IMR-90 (cell line): ENCODE measurements around the gene OAS3. TPM values are rescaled to one million over a fixed set of nuclear protein-coding genes. Genes with fewer than 3 reads are reported as not detected.

ENCODE experiments used
- ATAC-seq: fragments of 200-7000 bp; cut with Tn5 transposase; 2 replicates; pipeline ENCODE4 v1.9.1; 2020; ENCODE audit warnings: low read depth, mild to moderate bottlenecking, moderate library complexity
- BruUV-seq: library from RNA; stranded (reverse); fragments of 400-500 nt; replicated peaks from 2 replicates; lab custom pipeline; 2021; lab: Mats Ljungman, UMichigan
- CTCF ChIA-PET: fragments of 300-600 bp; formaldehyde crosslinking; extraction: SDS; loops from one replicate; lab custom pipeline; 2021; ENCODE audit warnings: antibody characterized with exemption; lab: Yijun Ruan, JAX
- POLR2A ChIA-PET: fragments of 300-600 bp; sonication (Branson Sonifier 250); formaldehyde crosslinking; loops from one replicate; lab custom pipeline; 2022; ENCODE audit warnings: antibody characterized with exemption; ENCODE audit not compliant: unreplicated experiment; lab: Charles Lee
- DNase-seq: peaks from one replicate; pipeline ENCODE4 v3.0.0; 2013
- H2AFZ ChIP-seq: replicated peaks from 2 replicates; pipeline ENCODE3; 2013; ENCODE audit warnings: low read length, mild to moderate bottlenecking; ENCODE audit not compliant: poor library complexity
- H2AK5ac ChIP-seq: 2 replicates; pipeline ENCODE4 v1.6.1; 2013; ENCODE audit warnings: low read depth, low read length, inconsistent platforms
- H2AK9ac ChIP-seq: replicated peaks from 2 replicates; pipeline ENCODE3; 2013; ENCODE audit warnings: mild to moderate bottlenecking, low read depth, low read length, moderate library complexity; ENCODE audit not compliant: poor library complexity
- H2BK120ac ChIP-seq: 2 replicates; pipeline ENCODE4 v1.6.1; 2013; ENCODE audit warnings: low read depth, low read length, inconsistent platforms
- H2BK15ac ChIP-seq: 3 replicates; pipeline ENCODE4 v1.6.1; 2013; ENCODE audit warnings: low read depth, low read length, inconsistent platforms
- H2BK20ac ChIP-seq: 2 replicates; pipeline ENCODE4 v1.6.1; 2013; ENCODE audit warnings: low read depth, mild to moderate bottlenecking, inconsistent platforms, low read length, moderate library complexity
- H2BK5ac ChIP-seq: 2 replicates; pipeline ENCODE4 v1.6.1; 2013; ENCODE audit warnings: mild to moderate bottlenecking, low read depth, low read length, inconsistent platforms; ENCODE audit not compliant: poor library complexity, severe bottlenecking
- H3K14ac ChIP-seq: replicated peaks from 2 replicates; pipeline ENCODE4 v1.6.1; 2013; ENCODE audit warnings: low read depth, low read length, inconsistent platforms
- H3K18ac ChIP-seq: 2 replicates; pipeline ENCODE4 v1.6.1; 2013; ENCODE audit warnings: low read depth, low read length, control low read depth
- H3K23ac ChIP-seq: 2 replicates; pipeline ENCODE4 v1.6.1; 2013; ENCODE audit warnings: low read depth, low read length, inconsistent platforms
- H3K27ac ChIP-seq: 2 replicates; pipeline ENCODE4 v1.5.1; 2013; ENCODE audit warnings: mild to moderate bottlenecking, control low read depth, low read length; ENCODE audit not compliant: insufficient read depth
- H3K27me3 ChIP-seq: 2 replicates; pipeline ENCODE4 v1.6.1; 2013; ENCODE audit warnings: low read length; ENCODE audit not compliant: control insufficient read depth, insufficient read depth
- H3K36me3 ChIP-seq: 2 replicates; pipeline ENCODE4 v1.6.1; 2013; ENCODE audit warnings: low read length, mixed read lengths; ENCODE audit not compliant: control insufficient read depth, insufficient read depth
- H3K4ac ChIP-seq: 2 replicates; pipeline ENCODE4 v1.6.1; 2013; ENCODE audit warnings: low read depth, low read length, inconsistent platforms
- H3K4me1 ChIP-seq: 2 replicates; pipeline ENCODE4 v1.6.1; 2013; ENCODE audit warnings: low read length, mixed read lengths; ENCODE audit not compliant: control insufficient read depth, insufficient read depth
- H3K4me2 ChIP-seq: 2 replicates; pipeline ENCODE4 v1.6.1; 2013; ENCODE audit warnings: low read depth, mild to moderate bottlenecking, control low read depth, low read length, moderate library complexity
- H3K4me3 ChIP-seq: 2 replicates; pipeline ENCODE4 v1.5.1; 2013; ENCODE audit warnings: low read depth, mild to moderate bottlenecking, control low read depth, low read length, moderate library complexity; ENCODE audit not compliant: insufficient read depth
- H3K56ac ChIP-seq: 2 replicates; pipeline ENCODE4 v1.6.1; 2013; ENCODE audit warnings: low read length, inconsistent platforms; ENCODE audit not compliant: insufficient read depth; ENCODE audit errors: extremely low read depth
- H3K79me1 ChIP-seq, 2 experiments: 2 replicates each; pipeline ENCODE4 v1.6.1; 2013; ENCODE audit warnings: low read length in 2 of 2, inconsistent platforms in 1 of 2, low read depth in 1 of 2
- H3K9ac ChIP-seq: 2 replicates; pipeline ENCODE4 v1.6.1; 2013; ENCODE audit warnings: low read depth, low read length, control low read depth
- H3K9me1 ChIP-seq: 2 replicates; pipeline ENCODE4 v1.6.1; 2013; ENCODE audit warnings: low read length, inconsistent platforms; ENCODE audit not compliant: insufficient read depth
- H3K9me3 ChIP-seq: 2 replicates; pipeline ENCODE4 v1.6.1; 2013; ENCODE audit warnings: low read length; ENCODE audit not compliant: control insufficient read depth, insufficient read depth
- H4K20me1 ChIP-seq: 2 replicates; pipeline ENCODE4 v1.6.1; 2013; ENCODE audit warnings: low read length, inconsistent platforms; ENCODE audit not compliant: insufficient read depth
- H4K5ac ChIP-seq: 2 replicates; pipeline ENCODE4 v1.6.1; 2013; ENCODE audit warnings: mild to moderate bottlenecking, low read depth, low read length, control low read depth
- H4K8ac ChIP-seq, 2 experiments: 2 replicates each; pipeline ENCODE4 v1.6.1; 2013; ENCODE audit warnings: low read depth in 2 of 2, low read length in 2 of 2, control low read depth in 1 of 2, inconsistent platforms in 1 of 2
- H4K91ac ChIP-seq: 2 replicates; pipeline ENCODE4 v1.6.1; 2013; ENCODE audit warnings: low read depth, low read length, inconsistent platforms; ENCODE audit not compliant: insufficient read depth
- CEBPB ChIP-seq: IDR thresholded peaks from 2 replicates; pipeline ENCODE4 v1.6.1; 2012; ENCODE audit warnings: low read depth, low read length, improper control_type of control experiment
- CHD1 ChIP-seq: IDR thresholded peaks from 2 replicates; pipeline ENCODE4 v1.6.1; 2012; ENCODE audit warnings: low read depth, low read length, improper control_type of control experiment
- FOS ChIP-seq: fragments of 150-350 bp; IDR thresholded peaks from 2 replicates; pipeline ENCODE4 v1.6.1; 2016; ENCODE audit warnings: low read depth, low read length
- MAFK ChIP-seq: IDR thresholded peaks from 2 replicates; pipeline ENCODE4 v1.6.1; 2012; ENCODE audit warnings: low read depth, low read length, improper control_type of control experiment
- MAZ ChIP-seq: IDR thresholded peaks from 2 replicates; pipeline ENCODE4 v1.6.1; 2012; ENCODE audit warnings: low read depth, mild to moderate bottlenecking, low read length, improper control_type of control experiment, moderate library complexity, borderline replicate concordance
- NFE2L2 ChIP-seq: fragments of 150-350 bp; IDR thresholded peaks from 2 replicates; pipeline ENCODE4 v1.6.1; 2016; ENCODE audit warnings: low read depth, mild to moderate bottlenecking, low read length
- POLR2A ChIP-seq: IDR thresholded peaks from 2 replicates; pipeline ENCODE4 v1.6.1; 2012; ENCODE audit warnings: mild to moderate bottlenecking, low read depth, low read length
- RCOR1 ChIP-seq: IDR thresholded peaks from 2 replicates; pipeline ENCODE4 v1.6.1; 2012; ENCODE audit warnings: mild to moderate bottlenecking, low read length, improper control_type of control experiment; ENCODE audit not compliant: insufficient replicate concordance
- SMC3 ChIP-seq: fragments of 150-350 bp; IDR thresholded peaks from 2 replicates; pipeline ENCODE4 v1.6.1; 2016; ENCODE audit warnings: low read depth, mild to moderate bottlenecking, antibody characterized with exemption, low read length, moderate library complexity
- WGBS, 2 experiments: methylation state at CpG; one replicate each; pipeline versions ENCODE4 v1.1.5 to v1.1.7; 2013; ENCODE audit warnings: missing lambda C conversion rate in 2 of 2; ENCODE audit not compliant: insufficient read length in 1 of 2; ENCODE audit errors: extremely low coverage in 2 of 2; 5-methylcytosine and 5-hydroxymethylcytosine counted together
- dilution Hi-C: fragments of 300-500 bp; cut with HindIII; formaldehyde crosslinking; loops from one replicate; pipeline ENCODE4 v1.14.3; 2018; ENCODE audit warnings: low sequenced_read_pairs; ENCODE audit not compliant: unreplicated experiment
- in situ Hi-C: fragments of 300-500 bp; cut with MboI; formaldehyde crosslinking; loops from 3 replicates; pipeline ENCODE4 v1.14.3; 2019; ENCODE audit warnings: low sequenced_read_pairs, inconsistent platforms, mixed read lengths
- intact Hi-C: fragments of 100-400 bp; cut with micrococcal nuclease; formaldehyde crosslinking; loops from 2 replicates; pipeline ENCODE4 v1.10.0; 2022
- polyA plus RNA-seq, 3 experiments: library from polyadenylated mRNA; depleted of rRNA; stranded (reverse); fragments of >200 nt; gene quantifications; 2 replicates each; pipeline ENCODE4 v1.2.3, GENCODE V29; 2012; ENCODE audit warnings: low replicate concordance in 1 of 3
- total RNA-seq: library from RNA; depleted of rRNA; stranded (reverse); fragments of >200 nt; gene quantifications from 2 replicates; pipeline ENCODE4 v1.2.3, GENCODE V29; 2012
- TF ChIP-seq, protein P1 (sequence below): fragments of 150-350 bp; IDR thresholded peaks from 2 replicates; pipeline ENCODE4 v1.6.1; 2017; ENCODE audit warnings: mild to moderate bottlenecking, antibody characterized with exemption, low read length, low read depth
- TF ChIP-seq, protein P2 (sequence below): fragments of 150-350 bp; IDR thresholded peaks from 2 replicates; pipeline ENCODE4 v1.6.1; 2016; ENCODE audit warnings: low read depth, mild to moderate bottlenecking, low read length, moderate library complexity, borderline replicate concordance
- TF ChIP-seq, protein P3 (sequence below): conservative IDR thresholded peaks from 2 replicates; pipeline ENCODE4 v1.5.1; 2012; ENCODE audit warnings: mild to moderate bottlenecking, low read depth, low read length, improper control_type of control experiment

OAS3 gene
- total and polyA plus RNA-seq, 2 of the 4 experiments (the other 2 are of a cell fraction), result 4.1 to 7.8 TPM

DNA sequence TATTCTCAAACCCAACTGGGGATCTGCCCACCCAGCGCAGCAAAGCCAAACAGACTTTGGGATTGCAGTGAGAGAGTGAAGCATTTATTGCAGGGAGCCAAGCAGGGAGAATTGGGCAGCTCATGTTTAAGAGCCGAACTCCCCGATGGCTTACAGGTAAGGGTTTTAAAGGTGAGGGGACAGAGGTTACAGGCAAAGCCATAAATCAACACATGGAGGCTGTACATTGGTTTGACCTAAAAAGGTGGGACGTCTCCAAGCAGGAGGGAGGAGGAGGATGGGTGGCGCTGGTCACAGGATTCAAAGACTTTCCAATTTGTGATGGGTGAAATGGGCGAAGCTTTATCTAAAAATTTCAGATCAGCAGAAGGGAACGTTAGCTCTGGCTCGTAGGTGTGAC lies 58.2 kb downstream of the OAS3 start:
- H4K8ac ChIP-seq, result no peak overlapping the region
- no peak overlapping the region for H2AK5ac ChIP-seq
- H4K20me1 ChIP-seq, result no peaks in the 10 kb centered on the region
- no peaks in the 10 kb centered on the region for H3K9me3 ChIP-seq
- no peak overlapping the region for H3K14ac ChIP-seq
- TF ChIP-seq, protein P1, sequence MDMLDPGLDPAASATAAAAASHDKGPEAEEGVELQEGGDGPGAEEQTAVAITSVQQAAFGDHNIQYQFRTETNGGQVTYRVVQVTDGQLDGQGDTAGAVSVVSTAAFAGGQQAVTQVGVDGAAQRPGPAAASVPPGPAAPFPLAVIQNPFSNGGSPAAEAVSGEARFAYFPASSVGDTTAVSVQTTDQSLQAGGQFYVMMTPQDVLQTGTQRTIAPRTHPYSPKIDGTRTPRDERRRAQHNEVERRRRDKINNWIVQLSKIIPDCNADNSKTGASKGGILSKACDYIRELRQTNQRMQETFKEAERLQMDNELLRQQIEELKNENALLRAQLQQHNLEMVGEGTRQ, result no peak
- TF ChIP-seq, protein P2, sequence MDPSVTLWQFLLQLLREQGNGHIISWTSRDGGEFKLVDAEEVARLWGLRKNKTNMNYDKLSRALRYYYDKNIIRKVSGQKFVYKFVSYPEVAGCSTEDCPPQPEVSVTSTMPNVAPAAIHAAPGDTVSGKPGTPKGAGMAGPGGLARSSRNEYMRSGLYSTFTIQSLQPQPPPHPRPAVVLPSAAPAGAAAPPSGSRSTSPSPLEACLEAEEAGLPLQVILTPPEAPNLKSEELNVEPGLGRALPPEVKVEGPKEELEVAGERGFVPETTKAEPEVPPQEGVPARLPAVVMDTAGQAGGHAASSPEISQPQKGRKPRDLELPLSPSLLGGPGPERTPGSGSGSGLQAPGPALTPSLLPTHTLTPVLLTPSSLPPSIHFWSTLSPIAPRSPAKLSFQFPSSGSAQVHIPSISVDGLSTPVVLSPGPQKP, result no peak
- TF ChIP-seq, protein P3, sequence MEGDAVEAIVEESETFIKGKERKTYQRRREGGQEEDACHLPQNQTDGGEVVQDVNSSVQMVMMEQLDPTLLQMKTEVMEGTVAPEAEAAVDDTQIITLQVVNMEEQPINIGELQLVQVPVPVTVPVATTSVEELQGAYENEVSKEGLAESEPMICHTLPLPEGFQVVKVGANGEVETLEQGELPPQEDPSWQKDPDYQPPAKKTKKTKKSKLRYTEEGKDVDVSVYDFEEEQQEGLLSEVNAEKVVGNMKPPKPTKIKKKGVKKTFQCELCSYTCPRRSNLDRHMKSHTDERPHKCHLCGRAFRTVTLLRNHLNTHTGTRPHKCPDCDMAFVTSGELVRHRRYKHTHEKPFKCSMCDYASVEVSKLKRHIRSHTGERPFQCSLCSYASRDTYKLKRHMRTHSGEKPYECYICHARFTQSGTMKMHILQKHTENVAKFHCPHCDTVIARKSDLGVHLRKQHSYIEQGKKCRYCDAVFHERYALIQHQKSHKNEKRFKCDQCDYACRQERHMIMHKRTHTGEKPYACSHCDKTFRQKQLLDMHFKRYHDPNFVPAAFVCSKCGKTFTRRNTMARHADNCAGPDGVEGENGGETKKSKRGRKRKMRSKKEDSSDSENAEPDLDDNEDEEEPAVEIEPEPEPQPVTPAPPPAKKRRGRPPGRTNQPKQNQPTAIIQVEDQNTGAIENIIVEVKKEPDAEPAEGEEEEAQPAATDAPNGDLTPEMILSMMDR, result no peak
- TF ChIP-seq NFE2L2, result no peak
- TF ChIP-seq FOS, result no peak
- TF ChIP-seq RCOR1, result no peak
- no peak for TF ChIP-seq MAZ
- no peak for TF ChIP-seq POLR2A
- no peak for TF ChIP-seq CHD1
- TF ChIP-seq MAFK, result no peak
- no peak for TF ChIP-seq CEBPB
- no peak for TF ChIP-seq SMC3
- no peak overlapping the region for H2BK5ac ChIP-seq
- H2AFZ ChIP-seq, result no peak overlapping the region
- H4K5ac ChIP-seq, result no peak overlapping the region
- H2BK20ac ChIP-seq, result no peak overlapping the region
- no peak overlapping the region for H3K4me3 ChIP-seq
- H3K23ac ChIP-seq, result no peak overlapping the region
- H3K4me2 ChIP-seq, result no peak overlapping the region
- no peak overlapping the region for H2BK15ac ChIP-seq
- no peak overlapping the region for H2BK120ac ChIP-seq
- dilution Hi-C loops, result no loop called here
- ATAC-seq, result no peak
- H3K27ac ChIP-seq, result no peak overlapping the region
- H3K79me1 ChIP-seq, result no peaks in the 10 kb centered on the region
- ChIA-PET CTCF (no interaction called here), POLR2A (no interaction called here)
- H3K27me3 ChIP-seq, result no peaks in the 10 kb centered on the region; the same call in 1 of the 2 replicates
- H3K4me1 ChIP-seq, result no peaks in the 10 kb centered on the region
- intact Hi-C loops, result no loop called here
- BruUV-seq, result no TSS peak
- no peak overlapping the region for H3K4ac ChIP-seq
- no peak overlapping the region for H3K9ac ChIP-seq
- no peaks in the 10 kb centered on the region for H3K36me3 ChIP-seq
- H2AK9ac ChIP-seq, result no peak overlapping the region
- H3K9me1 ChIP-seq, result peaks cover 3% of the 10 kb centered on the region; the same call in 1 of the 2 replicates
- H3K18ac ChIP-seq, result no peak overlapping the region
- no peak for DNase-seq
- H3K56ac ChIP-seq, result no peak overlapping the region
- H4K91ac ChIP-seq, result no peak overlapping the region
- in situ Hi-C loops, result no loop called here
- WGBS, 2 experiments, result no CpG with 5 or more reads among the region's 8 CpGs
